NB4 (cell line): ENCODE data around the gene LRRC28.
A peak's percentile ranks its signal among the peaks of the same experiment; 100 is the strongest.

ENCODE experiments used
- DNase-seq: peaks from one replicate; pipeline ENCODE4 v3.0.0; 2010; ENCODE audit warnings: low read depth
- H3K4me3 ChIP-seq: one replicate; pipeline ENCODE4 v1.5.1; 2011; ENCODE audit warnings: mild to moderate bottlenecking, low read depth, low read length, moderate library complexity
- CTCF ChIP-seq: IDR thresholded peaks from one replicate; pipeline ENCODE4 v1.5.1; 2012; ENCODE audit warnings: low read depth, low read length
- MAX ChIP-seq: IDR thresholded peaks from 2 replicates; pipeline ENCODE4 v1.6.1; 2011; ENCODE audit warnings: low read depth, low read length
- MYC ChIP-seq: IDR thresholded peaks from 2 replicates; pipeline ENCODE4 v1.6.1; 2011; ENCODE audit warnings: low read depth, low read length
- POLR2A ChIP-seq: IDR thresholded peaks from 2 replicates; pipeline ENCODE4 v1.6.1; 2011; ENCODE audit warnings: mild to moderate bottlenecking; ENCODE audit not compliant: insufficient read length; ENCODE audit errors: extremely low read depth

The LRRC28 gene

GRCh38 chr15:99408236-99409096, 157.2 kb downstream of the LRRC28 start:
- TF ChIP-seq MAX (no peak), POLR2A (no peak), CTCF (no peak), MYC (no peak)

GRCh38 chr15:99409097-99409473, 157.8 kb downstream of the LRRC28 start:
- peak; percentile 66 for DNase-seq
- H3K4me3 ChIP-seq: no peak overlapping the region
- TF ChIP-seq MYC (no peak), MAX (no peak), CTCF (peak; percentile 52), POLR2A (no peak)

More at GRCh38 chr15:99408236-99409096, 157.2 kb downstream of the LRRC28 start:
- no peak for DNase-seq
- no peak overlapping the region for H3K4me3 ChIP-seq

GRCh38 chr15:99409560-99409959, 158.3 kb downstream of the LRRC28 start:
- TF ChIP-seq MAX (no peak), MYC (no peak), CTCF (no peak), POLR2A (no peak)
- no peak overlapping the region for H3K4me3 ChIP-seq
- no peak for DNase-seq

GRCh38 chr15:99410477-99410876, 159.2 kb downstream of the LRRC28 start:
- H3K4me3 ChIP-seq: no peak overlapping the region
- no peak for DNase-seq
- TF ChIP-seq MYC (no peak), POLR2A (no peak), MAX (no peak), CTCF (no peak)

GRCh38 chr15:99411234-99411633, 160.0 kb downstream of the LRRC28 start:
- no peak for DNase-seq
- no peak overlapping the region for H3K4me3 ChIP-seq
- TF ChIP-seq MYC (no peak), MAX (no peak)

GRCh38 chr15:99412082-99412481, 160.8 kb downstream of the LRRC28 start:
- no peak for DNase-seq
- TF ChIP-seq MYC (no peak), CTCF (no peak), MAX (no peak)
- H3K4me3 ChIP-seq: no peak overlapping the region
